ENCODE data around the gene HIP1R. TPM values are rescaled to one million over a fixed set of nuclear protein-coding genes. Genes with fewer than 3 reads are reported as not detected.

Gene HIP1R
- total RNA-seq, 1 experiment from 2014 or later, result 36.7 TPM

GRCh38 chr12:122849352-122850047, 14.2 kb downstream of the HIP1R start:
- ChIA-PET POLR2A (interaction anchor here (0.5 kb wide), 1 partner anchor 285 kb away, joined by 4 read pairs; no protein-coding TSS in a partner anchor), CTCF (no interaction called here)
- TF ChIP-seq POLR2AphosphoS5 (IDR thresholded peaks at IDR 0.05; ENCODE audit: low read depth, low read length) (no peak), CTCF (IDR thresholded peaks at IDR 0.05) (no peak), TCF7L2 (IDR thresholded peaks at IDR 0.05; ENCODE audit: low read depth, low read length) (no peak), SIN3A (IDR thresholded peaks at IDR 0.05; ENCODE audit: borderline replicate concordance, insufficient read depth, low read depth, low read length) (no peak), REST (IDR thresholded peaks at IDR 0.05; ENCODE audit: insufficient read depth in 1 of 2, low read depth in 2 of 2, low read length in 1 of 2) (no peak)
- Histone ChIP-seq H3K27me3 (ENCODE audit: control insufficient read depth, insufficient read depth, low read length) (no peaks in the 10 kb centered on the region), H3K4me1 (ENCODE audit: control insufficient read depth, insufficient read depth, low read length) (no peaks in the 10 kb centered on the region), H3K27ac (ENCODE audit: low read length) (no peak overlapping the region), H3K36me3 (ENCODE audit: control insufficient read depth, insufficient read depth, low read length) (no peaks in the 10 kb centered on the region), H3K9me3 (ENCODE audit: control insufficient read depth, insufficient read depth, low read depth, low read length) (no peaks in the 10 kb centered on the region), H3K4me3 (ENCODE audit: low read depth in 2 of 2, low read length in 2 of 2) (no peak overlapping the region)
- intact Hi-C loops (cut with micrococcal nuclease; ENCODE audit: unreplicated experiment), result no loop called here
- BruUV-seq (replicated peaks), result no TSS peak
- DNase-seq (ENCODE audit: low read depth, low spot score) (no peak), ATAC-seq (no peak)
- in situ Hi-C loops (cut with HindIII; ENCODE audit: low pct_unique_long_range_greater_than_20kb, low sequenced_read_pairs), result no loop called here

- no TSS peak for BruUV-seq (replicated peaks)
- in situ Hi-C loops (cut with HindIII; ENCODE audit: low pct_unique_long_range_greater_than_20kb, low sequenced_read_pairs) (no loop called here), intact Hi-C loops (cut with micrococcal nuclease; ENCODE audit: unreplicated experiment) (no loop called here)
- ATAC-seq (no peak), DNase-seq (ENCODE audit: low read depth, low spot score) (no peak)
- Histone ChIP-seq H3K36me3 (ENCODE audit: control insufficient read depth, insufficient read depth, low read length) (no peaks in the 10 kb centered on the region), H3K27ac (ENCODE audit: low read length) (no peak overlapping the region), H3K27me3 (ENCODE audit: control insufficient read depth, insufficient read depth, low read length) (no peaks in the 10 kb centered on the region), H3K4me3 (ENCODE audit: low read depth in 2 of 2, low read length in 2 of 2) (no peak overlapping the region), H3K9me3 (ENCODE audit: control insufficient read depth, insufficient read depth, low read depth, low read length) (no peaks in the 10 kb centered on the region), H3K4me1 (ENCODE audit: control insufficient read depth, insufficient read depth, low read length) (no peaks in the 10 kb centered on the region)
- TF ChIP-seq TCF7L2 (IDR thresholded peaks at IDR 0.05; ENCODE audit: low read depth, low read length), result no peak
- TF ChIP-seq POLR2AphosphoS5 (IDR thresholded peaks at IDR 0.05; ENCODE audit: low read depth, low read length), result no peak
- no peak for TF ChIP-seq SIN3A (IDR thresholded peaks at IDR 0.05; ENCODE audit: borderline replicate concordance, insufficient read depth, low read depth, low read length)
- TF ChIP-seq REST (IDR thresholded peaks at IDR 0.05; ENCODE audit: insufficient read depth in 1 of 2, low read depth in 2 of 2, low read length in 1 of 2), result no peak
- TF ChIP-seq CTCF (IDR thresholded peaks at IDR 0.05), result no peak
- ChIA-PET POLR2A (no interaction called here), CTCF (no interaction called here)
These were observed 14.8 kb downstream of the HIP1R start for GRCh38 chr12:122850048-122850445.
